GM19043 (cell line): ENCODE results near the gene CMTM3.
"Not testable (repeated sequence)": the region's sequence is repeated elsewhere in the genome, so short reads cannot be mapped to it uniquely, and the experiment has no call there.

ENCODE experiments used
- ATAC-seq: cut with Tn5 transposase; IDR thresholded peaks from one replicate; pipeline ENCODE4 v1.9.1; 2021; ENCODE audit warnings: low read depth; ENCODE audit not compliant: unreplicated experiment

The CMTM3 gene

GRCh38 chr16:66581246-66581952 lies 23.1 kb upstream of the CMTM3 start:
- no peak for ATAC-seq

- no peak for ATAC-seq
Measured at GRCh38 chr16:66585481-66586239, 18.8 kb upstream of the CMTM3 start.

GRCh38 chr16:66587881-66588600 lies 16.5 kb upstream of the CMTM3 start:
- no peak for ATAC-seq

- ATAC-seq = no peak
Measured at GRCh38 chr16:66588981-66589713, 15.4 kb upstream of the CMTM3 start.

- no peak for ATAC-seq
Measured at GRCh38 chr16:66590322-66590721, 14.2 kb upstream of the CMTM3 start.

GRCh38 chr16:66591018-66591417 lies 13.5 kb upstream of the CMTM3 start:
- ATAC-seq = no peak

- ATAC-seq = no peak
Measured at GRCh38 chr16:66592241-66592640, 12.3 kb upstream of the CMTM3 start.

GRCh38 chr16:66592814-66593213 lies 11.7 kb upstream of the CMTM3 start:
- no peak for ATAC-seq

GRCh38 chr16:66594739-66595138 lies 9.8 kb upstream of the CMTM3 start:
- no peak for ATAC-seq

- ATAC-seq = not testable (repeated sequence)
Measured at GRCh38 chr16:66596559-66596958, 7.9 kb upstream of the CMTM3 start.

- ATAC-seq = no peak
Measured at GRCh38 chr16:66596986-66597848, 7.3 kb upstream of the CMTM3 start.

- no peak for ATAC-seq
Measured at GRCh38 chr16:66598111-66598510, 6.4 kb upstream of the CMTM3 start.

GRCh38 chr16:66599726-66600125 lies 4.8 kb upstream of the CMTM3 start:
- ATAC-seq = no peak

- no peak for ATAC-seq
Measured at GRCh38 chr16:66600477-66600876, 4.0 kb upstream of the CMTM3 start.

GRCh38 chr16:66601471-66601870 lies 3.0 kb upstream of the CMTM3 start:
- no peak for ATAC-seq

GRCh38 chr16:66603537-66604375 lies 748 bp upstream of the CMTM3 start:
- no peak for ATAC-seq

GRCh38 chr16:66605177-66605978 lies 874 bp downstream of the CMTM3 start:
- no peak for ATAC-seq
